ENCODE data around the gene ZNRF4.
A peak's percentile ranks its signal among the peaks of the same experiment; 100 is the strongest.

DNA sequence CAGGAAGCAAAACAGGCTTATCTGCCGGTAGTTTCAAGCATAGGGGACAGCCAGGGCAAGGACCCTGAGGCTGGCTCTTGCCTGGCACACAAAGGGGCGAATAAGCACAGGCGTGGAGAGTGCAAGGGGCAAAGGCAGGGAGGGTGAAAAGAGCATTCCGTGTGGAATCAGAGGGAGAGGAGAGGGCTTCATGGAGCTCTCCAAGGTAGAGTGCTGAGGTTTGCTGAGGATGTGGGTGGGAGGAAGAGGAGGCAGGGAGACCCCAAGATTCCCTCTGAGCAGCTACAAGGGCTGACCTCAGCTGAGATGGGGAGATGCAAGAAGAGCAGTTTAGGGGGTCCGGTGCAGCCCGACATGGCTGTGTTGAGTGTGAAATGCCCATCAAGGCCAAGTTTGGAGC is 36.5 kb upstream of the ZNRF4 start:
- TF ChIP-seq, protein P1, sequence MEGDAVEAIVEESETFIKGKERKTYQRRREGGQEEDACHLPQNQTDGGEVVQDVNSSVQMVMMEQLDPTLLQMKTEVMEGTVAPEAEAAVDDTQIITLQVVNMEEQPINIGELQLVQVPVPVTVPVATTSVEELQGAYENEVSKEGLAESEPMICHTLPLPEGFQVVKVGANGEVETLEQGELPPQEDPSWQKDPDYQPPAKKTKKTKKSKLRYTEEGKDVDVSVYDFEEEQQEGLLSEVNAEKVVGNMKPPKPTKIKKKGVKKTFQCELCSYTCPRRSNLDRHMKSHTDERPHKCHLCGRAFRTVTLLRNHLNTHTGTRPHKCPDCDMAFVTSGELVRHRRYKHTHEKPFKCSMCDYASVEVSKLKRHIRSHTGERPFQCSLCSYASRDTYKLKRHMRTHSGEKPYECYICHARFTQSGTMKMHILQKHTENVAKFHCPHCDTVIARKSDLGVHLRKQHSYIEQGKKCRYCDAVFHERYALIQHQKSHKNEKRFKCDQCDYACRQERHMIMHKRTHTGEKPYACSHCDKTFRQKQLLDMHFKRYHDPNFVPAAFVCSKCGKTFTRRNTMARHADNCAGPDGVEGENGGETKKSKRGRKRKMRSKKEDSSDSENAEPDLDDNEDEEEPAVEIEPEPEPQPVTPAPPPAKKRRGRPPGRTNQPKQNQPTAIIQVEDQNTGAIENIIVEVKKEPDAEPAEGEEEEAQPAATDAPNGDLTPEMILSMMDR (conservative IDR thresholded peaks at IDR 0.05; ENCODE audit: low read depth in 2 of 2), result no peak
- no peak for TF ChIP-seq POLR2AphosphoS5 (IDR thresholded peaks at IDR 0.05; ENCODE audit: low read depth)
- TF ChIP-seq, protein P2, sequence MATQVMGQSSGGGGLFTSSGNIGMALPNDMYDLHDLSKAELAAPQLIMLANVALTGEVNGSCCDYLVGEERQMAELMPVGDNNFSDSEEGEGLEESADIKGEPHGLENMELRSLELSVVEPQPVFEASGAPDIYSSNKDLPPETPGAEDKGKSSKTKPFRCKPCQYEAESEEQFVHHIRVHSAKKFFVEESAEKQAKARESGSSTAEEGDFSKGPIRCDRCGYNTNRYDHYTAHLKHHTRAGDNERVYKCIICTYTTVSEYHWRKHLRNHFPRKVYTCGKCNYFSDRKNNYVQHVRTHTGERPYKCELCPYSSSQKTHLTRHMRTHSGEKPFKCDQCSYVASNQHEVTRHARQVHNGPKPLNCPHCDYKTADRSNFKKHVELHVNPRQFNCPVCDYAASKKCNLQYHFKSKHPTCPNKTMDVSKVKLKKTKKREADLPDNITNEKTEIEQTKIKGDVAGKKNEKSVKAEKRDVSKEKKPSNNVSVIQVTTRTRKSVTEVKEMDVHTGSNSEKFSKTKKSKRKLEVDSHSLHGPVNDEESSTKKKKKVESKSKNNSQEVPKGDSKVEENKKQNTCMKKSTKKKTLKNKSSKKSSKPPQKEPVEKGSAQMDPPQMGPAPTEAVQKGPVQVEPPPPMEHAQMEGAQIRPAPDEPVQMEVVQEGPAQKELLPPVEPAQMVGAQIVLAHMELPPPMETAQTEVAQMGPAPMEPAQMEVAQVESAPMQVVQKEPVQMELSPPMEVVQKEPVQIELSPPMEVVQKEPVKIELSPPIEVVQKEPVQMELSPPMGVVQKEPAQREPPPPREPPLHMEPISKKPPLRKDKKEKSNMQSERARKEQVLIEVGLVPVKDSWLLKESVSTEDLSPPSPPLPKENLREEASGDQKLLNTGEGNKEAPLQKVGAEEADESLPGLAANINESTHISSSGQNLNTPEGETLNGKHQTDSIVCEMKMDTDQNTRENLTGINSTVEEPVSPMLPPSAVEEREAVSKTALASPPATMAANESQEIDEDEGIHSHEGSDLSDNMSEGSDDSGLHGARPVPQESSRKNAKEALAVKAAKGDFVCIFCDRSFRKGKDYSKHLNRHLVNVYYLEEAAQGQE (IDR thresholded peaks at IDR 0.05; ENCODE audit: unreplicated experiment), result peak; percentile 69
- TF ChIP-seq STAT1 (IDR thresholded peaks at IDR 0.05; ENCODE audit: unreplicated experiment), result no peak
- no peak for TF ChIP-seq EZH2 (IDR thresholded peaks at IDR 0.05; ENCODE audit: low read depth, unreplicated experiment)
- no peak for TF ChIP-seq EZH2phosphoT487 (IDR thresholded peaks at IDR 0.05; ENCODE audit: unreplicated experiment)
- TF ChIP-seq CREB1 (CRISPR knock-in tag; IDR thresholded peaks at IDR 0.05; ENCODE audit: low read depth), result no peak
- no peak for TF ChIP-seq NANOG (IDR thresholded peaks at IDR 0.05; ENCODE audit: borderline replicate concordance)
- TF ChIP-seq ZNF331 (CRISPR knock-in tag; IDR thresholded peaks at IDR 0.05; ENCODE audit: low read depth), result no peak
- no peak for TF ChIP-seq JUNB (IDR thresholded peaks at IDR 0.05; ENCODE audit: unreplicated experiment)
- TF ChIP-seq, protein P3, sequence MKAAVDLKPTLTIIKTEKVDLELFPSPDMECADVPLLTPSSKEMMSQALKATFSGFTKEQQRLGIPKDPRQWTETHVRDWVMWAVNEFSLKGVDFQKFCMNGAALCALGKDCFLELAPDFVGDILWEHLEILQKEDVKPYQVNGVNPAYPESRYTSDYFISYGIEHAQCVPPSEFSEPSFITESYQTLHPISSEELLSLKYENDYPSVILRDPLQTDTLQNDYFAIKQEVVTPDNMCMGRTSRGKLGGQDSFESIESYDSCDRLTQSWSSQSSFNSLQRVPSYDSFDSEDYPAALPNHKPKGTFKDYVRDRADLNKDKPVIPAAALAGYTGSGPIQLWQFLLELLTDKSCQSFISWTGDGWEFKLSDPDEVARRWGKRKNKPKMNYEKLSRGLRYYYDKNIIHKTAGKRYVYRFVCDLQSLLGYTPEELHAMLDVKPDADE (IDR thresholded peaks at IDR 0.05), result no peak
- no peak for TF ChIP-seq ZNF114 (CRISPR knock-in tag; IDR thresholded peaks at IDR 0.05)
